ENCODE measurements around the gene SND1.

The SND1 gene

GRCh38 chr7:128063088-128063487, 411.1 kb downstream of the SND1 start:
- H3K9me3 ChIP-seq (ENCODE audit: low read length): no peaks in the 10 kb centered on the region
- no peak overlapping the region for H2AFZ ChIP-seq (ENCODE audit: low read depth, low read length)
- H3K4me3 ChIP-seq (ENCODE audit: low read length): no peak overlapping the region
- no peaks in the 10 kb centered on the region for H3K36me3 ChIP-seq (ENCODE audit: insufficient read depth, low read length)
- H3K4me1 ChIP-seq (ENCODE audit: insufficient read depth, low read length): peaks cover 31% of the 10 kb centered on the region
- H3K27me3 ChIP-seq (ENCODE audit: insufficient read depth, low read length): no peaks in the 10 kb centered on the region

- Histone ChIP-seq H3K9me3 (ENCODE audit: low read length) (no peaks in the 10 kb centered on the region), H3K27me3 (ENCODE audit: insufficient read depth, low read length) (no peaks in the 10 kb centered on the region), H3K4me1 (ENCODE audit: insufficient read depth, low read length) (peaks cover 13% of the 10 kb centered on the region), H2AFZ (ENCODE audit: low read depth, low read length) (no peak overlapping the region), H3K36me3 (ENCODE audit: insufficient read depth, low read length) (no peaks in the 10 kb centered on the region), H3K4me3 (ENCODE audit: low read length) (no peak overlapping the region)
These were observed 413.9 kb downstream of the SND1 start for GRCh38 chr7:128065872-128066271.

- no peak overlapping the region for H3K4me3 ChIP-seq (ENCODE audit: low read length)
- H2AFZ ChIP-seq (ENCODE audit: low read depth, low read length): no peak overlapping the region
- no peaks in the 10 kb centered on the region for H3K27me3 ChIP-seq (ENCODE audit: insufficient read depth, low read length)
- H3K4me1 ChIP-seq (ENCODE audit: insufficient read depth, low read length): peaks cover 10% of the 10 kb centered on the region
- no peaks in the 10 kb centered on the region for H3K9me3 ChIP-seq (ENCODE audit: low read length)
- no peaks in the 10 kb centered on the region for H3K36me3 ChIP-seq (ENCODE audit: insufficient read depth, low read length)
These were observed 414.4 kb downstream of the SND1 start for GRCh38 chr7:128066395-128066794.

DNA sequence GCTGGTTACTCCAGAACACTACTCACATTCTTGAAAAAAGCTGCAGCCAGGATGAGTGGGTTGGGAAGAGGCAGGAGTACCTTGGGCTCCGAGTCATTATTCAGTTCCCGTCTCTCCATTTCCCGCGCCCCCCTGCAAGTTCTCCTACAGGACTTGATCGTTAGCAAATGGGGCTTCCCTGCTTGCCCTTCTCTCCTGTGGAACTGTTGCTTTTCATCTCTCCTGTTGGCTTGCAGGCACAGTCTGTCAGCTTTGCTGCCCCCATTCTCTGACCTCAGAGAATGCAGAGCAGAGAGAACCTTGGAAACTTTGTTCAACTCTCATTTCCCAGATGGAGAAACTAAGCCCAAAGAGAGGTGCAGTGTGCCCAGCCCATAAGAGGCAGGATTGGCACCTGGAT, 414.9 kb downstream of the SND1 start:
- H3K27me3 ChIP-seq (ENCODE audit: insufficient read depth, low read length): no peaks in the 10 kb centered on the region
- H3K36me3 ChIP-seq (ENCODE audit: insufficient read depth, low read length): no peaks in the 10 kb centered on the region
- H3K4me3 ChIP-seq (ENCODE audit: low read length): no peak overlapping the region
- H3K9me3 ChIP-seq (ENCODE audit: low read length): no peaks in the 10 kb centered on the region
- peaks cover 5% of the 10 kb centered on the region for H3K4me1 ChIP-seq (ENCODE audit: insufficient read depth, low read length)
- H2AFZ ChIP-seq (ENCODE audit: low read depth, low read length): no peak overlapping the region

DNA sequence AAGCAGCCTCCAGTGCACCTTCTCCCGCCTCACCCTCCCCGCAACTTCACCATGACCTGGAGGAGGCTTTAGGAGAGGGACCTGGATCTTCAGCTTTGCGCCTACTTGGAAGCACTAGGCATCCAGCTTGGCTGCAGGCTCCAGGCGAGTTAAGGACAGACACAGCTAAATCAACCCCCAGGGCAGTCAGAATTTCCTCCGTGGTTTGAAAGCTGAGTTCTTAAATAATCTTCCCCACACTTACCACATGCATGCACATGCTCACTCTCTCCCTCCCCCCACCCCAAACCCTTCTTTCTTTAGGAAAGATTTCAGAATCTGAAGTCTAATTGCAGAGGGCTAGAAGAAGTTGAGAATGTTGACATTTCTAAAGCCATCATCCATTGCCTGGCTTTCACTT, 416.0 kb downstream of the SND1 start:
- H3K4me1 ChIP-seq (ENCODE audit: insufficient read depth, low read length): no peaks in the 10 kb centered on the region
- no peak overlapping the region for H3K4me3 ChIP-seq (ENCODE audit: low read length)
- no peaks in the 10 kb centered on the region for H3K27me3 ChIP-seq (ENCODE audit: insufficient read depth, low read length)
- H3K36me3 ChIP-seq (ENCODE audit: insufficient read depth, low read length): no peaks in the 10 kb centered on the region
- H2AFZ ChIP-seq (ENCODE audit: low read depth, low read length): no peak overlapping the region
- H3K9me3 ChIP-seq (ENCODE audit: low read length): no peaks in the 10 kb centered on the region

- H3K36me3 ChIP-seq (ENCODE audit: insufficient read depth, low read length): no peaks in the 10 kb centered on the region
- H3K4me1 ChIP-seq (ENCODE audit: insufficient read depth, low read length): no peaks in the 10 kb centered on the region
- H3K27me3 ChIP-seq (ENCODE audit: insufficient read depth, low read length): no peaks in the 10 kb centered on the region
These were observed 416.8 kb downstream of the SND1 start for GRCh38 chr7:128068785-128069184.

GRCh38 chr7:128069373-128070364, 417.7 kb downstream of the SND1 start:
- Histone ChIP-seq H2AFZ (ENCODE audit: low read depth, low read length) (no peak overlapping the region), H3K4me1 (ENCODE audit: insufficient read depth, low read length) (no peaks in the 10 kb centered on the region), H3K27me3 (ENCODE audit: insufficient read depth, low read length) (no peaks in the 10 kb centered on the region), H3K4me3 (ENCODE audit: low read length) (no peak overlapping the region), H3K36me3 (ENCODE audit: insufficient read depth, low read length) (no peaks in the 10 kb centered on the region), H3K9me3 (ENCODE audit: low read length) (no peaks in the 10 kb centered on the region)

More at GRCh38 chr7:128068785-128069184, 416.8 kb downstream of the SND1 start:
- Histone ChIP-seq H2AFZ (ENCODE audit: low read depth, low read length) (no peak overlapping the region), H3K4me3 (ENCODE audit: low read length) (no peak overlapping the region), H3K9me3 (ENCODE audit: low read length) (no peaks in the 10 kb centered on the region)

- H3K4me3 ChIP-seq (ENCODE audit: low read length): no peak overlapping the region
- no peaks in the 10 kb centered on the region for H3K4me1 ChIP-seq (ENCODE audit: insufficient read depth, low read length)
- no peak overlapping the region for H2AFZ ChIP-seq (ENCODE audit: low read depth, low read length)
- H3K36me3 ChIP-seq (ENCODE audit: insufficient read depth, low read length): no peaks in the 10 kb centered on the region
- H3K27me3 ChIP-seq (ENCODE audit: insufficient read depth, low read length): no peaks in the 10 kb centered on the region
- H3K9me3 ChIP-seq (ENCODE audit: low read length): no peaks in the 10 kb centered on the region
These were observed 419.4 kb downstream of the SND1 start for GRCh38 chr7:128071376-128071775.

DNA sequence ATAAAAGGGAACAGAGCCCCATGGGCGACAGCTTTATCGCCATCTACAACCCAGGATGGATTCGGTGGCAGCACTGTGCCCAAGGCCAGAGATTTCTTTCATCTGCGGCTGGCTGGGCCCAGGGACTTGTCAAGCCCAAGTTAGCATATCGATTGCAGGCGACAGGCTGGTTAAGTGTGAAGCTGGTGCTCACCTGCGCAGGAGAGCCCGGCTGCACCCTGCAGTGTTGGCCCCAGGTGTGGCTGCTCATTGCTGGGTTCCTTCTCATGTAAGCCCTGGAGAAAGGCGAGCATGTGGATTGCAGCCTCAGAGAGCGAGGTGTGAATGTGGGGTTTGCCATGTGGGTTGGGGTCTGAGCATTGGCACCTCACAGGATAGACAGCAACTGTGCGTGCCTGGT, 419.8 kb downstream of the SND1 start:
- Histone ChIP-seq H2AFZ (ENCODE audit: low read depth, low read length) (no peak overlapping the region), H3K27me3 (ENCODE audit: insufficient read depth, low read length) (no peaks in the 10 kb centered on the region), H3K9me3 (ENCODE audit: low read length) (no peaks in the 10 kb centered on the region), H3K4me1 (ENCODE audit: insufficient read depth, low read length) (no peaks in the 10 kb centered on the region), H3K36me3 (ENCODE audit: insufficient read depth, low read length) (no peaks in the 10 kb centered on the region), H3K4me3 (ENCODE audit: low read length) (no peak overlapping the region)

- no peak overlapping the region for H2AFZ ChIP-seq (ENCODE audit: low read depth, low read length)
- H3K4me3 ChIP-seq (ENCODE audit: low read length): no peak overlapping the region
- H3K27me3 ChIP-seq (ENCODE audit: insufficient read depth, low read length): no peaks in the 10 kb centered on the region
- peaks cover 4% of the 10 kb centered on the region for H3K36me3 ChIP-seq (ENCODE audit: insufficient read depth, low read length)
- no peaks in the 10 kb centered on the region for H3K4me1 ChIP-seq (ENCODE audit: insufficient read depth, low read length)
- H3K9me3 ChIP-seq (ENCODE audit: low read length): no peaks in the 10 kb centered on the region
These were observed 421.8 kb downstream of the SND1 start for GRCh38 chr7:128073671-128074310.

DNA sequence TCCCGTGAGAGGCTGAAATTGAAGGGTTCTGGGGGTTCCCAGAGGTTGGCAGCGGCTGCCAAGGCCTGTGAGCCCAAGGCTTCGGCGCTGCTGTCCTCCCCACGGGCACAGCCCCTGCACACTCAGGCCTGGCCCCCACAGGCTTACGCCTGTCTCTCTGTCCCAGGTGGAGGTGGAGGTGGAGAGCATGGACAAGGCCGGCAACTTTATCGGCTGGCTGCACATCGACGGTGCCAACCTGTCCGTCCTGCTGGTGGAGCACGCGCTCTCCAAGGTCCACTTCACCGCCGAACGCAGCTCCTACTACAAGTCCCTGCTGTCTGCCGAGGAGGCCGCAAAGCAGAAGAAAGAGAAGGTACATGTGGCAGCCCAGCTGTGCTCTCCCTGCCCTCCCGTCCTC, 422.3 kb downstream of the SND1 start:
- no peak overlapping the region for H3K4me3 ChIP-seq (ENCODE audit: low read length)
- H3K9me3 ChIP-seq (ENCODE audit: low read length): no peaks in the 10 kb centered on the region
- H2AFZ ChIP-seq (ENCODE audit: low read depth, low read length): no peak overlapping the region
- no peaks in the 10 kb centered on the region for H3K27me3 ChIP-seq (ENCODE audit: insufficient read depth, low read length)
- no peaks in the 10 kb centered on the region for H3K4me1 ChIP-seq (ENCODE audit: insufficient read depth, low read length)
- H3K36me3 ChIP-seq (ENCODE audit: insufficient read depth, low read length): peaks cover 4% of the 10 kb centered on the region

GRCh38 chr7:128074736-128075135, 422.7 kb downstream of the SND1 start:
- H3K27me3 ChIP-seq (ENCODE audit: insufficient read depth, low read length): no peaks in the 10 kb centered on the region
- H3K36me3 ChIP-seq (ENCODE audit: insufficient read depth, low read length): peaks cover 4% of the 10 kb centered on the region

GRCh38 chr7:128075242-128076095, 423.5 kb downstream of the SND1 start:
- Histone ChIP-seq H3K36me3 (ENCODE audit: insufficient read depth, low read length) (peaks cover 4% of the 10 kb centered on the region), H3K4me3 (ENCODE audit: low read length) (no peak overlapping the region), H2AFZ (ENCODE audit: low read depth, low read length) (no peak overlapping the region), H3K27me3 (ENCODE audit: insufficient read depth, low read length) (no peaks in the 10 kb centered on the region), H3K4me1 (ENCODE audit: insufficient read depth, low read length) (no peaks in the 10 kb centered on the region), H3K9me3 (ENCODE audit: low read length) (no peaks in the 10 kb centered on the region)

More at GRCh38 chr7:128074736-128075135, 422.7 kb downstream of the SND1 start:
- H3K4me1 ChIP-seq (ENCODE audit: insufficient read depth, low read length): no peaks in the 10 kb centered on the region
- no peak overlapping the region for H2AFZ ChIP-seq (ENCODE audit: low read depth, low read length)
- no peak overlapping the region for H3K4me3 ChIP-seq (ENCODE audit: low read length)
- H3K9me3 ChIP-seq (ENCODE audit: low read length): no peaks in the 10 kb centered on the region

Measured in neuron (in vitro differentiated cells).